HepG2 (cell line): ENCODE measurements around the gene RAB40C. TPM values are rescaled to one million over a fixed set of nuclear protein-coding genes. Genes with fewer than 3 reads are reported as not detected.

Source experiments
- FOXK1 ChIP-seq: sonication (generic); formaldehyde crosslinking; IDR thresholded peaks from 2 replicates; pipeline ENCODE4 v1.4.0; 2020; ENCODE audit warnings: low read depth, missing genetic modification reagents, borderline replicate concordance
- GTF2F1 ChIP-seq: fragments of 150-350 bp; IDR thresholded peaks from 2 replicates; pipeline ENCODE4 v1.6.1; 2014; ENCODE audit warnings: low read length
- KDM3A ChIP-seq: IDR thresholded peaks from 2 replicates; pipeline ENCODE4 v1.6.1; 2018; ENCODE audit warnings: low read depth, missing compliant biosample characterization
- KMT2A ChIP-seq: sonication (generic); formaldehyde crosslinking; IDR thresholded peaks from 2 replicates; pipeline ENCODE4 v1.4.0; 2020; ENCODE audit warnings: missing genetic modification reagents
- MYNN ChIP-seq: sonication (generic); formaldehyde crosslinking; IDR thresholded peaks from 2 replicates; pipeline ENCODE4 v1.4.0; 2020; ENCODE audit warnings: mild to moderate bottlenecking, low read depth, missing genetic modification reagents
- NCOA5 ChIP-seq: sonication (generic); formaldehyde crosslinking; IDR thresholded peaks from 2 replicates; pipeline ENCODE4 v1.4.0; 2020; ENCODE audit warnings: missing genetic modification reagents
- RBAK ChIP-seq: sonication (generic); formaldehyde crosslinking; IDR thresholded peaks from 2 replicates; pipeline ENCODE4 v1.5.1; 2020; ENCODE audit warnings: mild to moderate bottlenecking, missing genetic modification reagents
- RNF2 ChIP-seq: fragments of 450-650 bp; conservative IDR thresholded peaks from 2 replicates; pipeline ENCODE4 v1.6.1; 2016; ENCODE audit warnings: low read depth
- SKI ChIP-seq: fragments of 450-650 bp; IDR thresholded peaks from one replicate; pipeline ENCODE4 v1.6.1; 2018; ENCODE audit warnings: mild to moderate bottlenecking; ENCODE audit not compliant: partially characterized antibody
- SRSF4 ChIP-seq: fragments of 200-400 bp; formaldehyde crosslinking; IDR thresholded peaks from one replicate; pipeline ENCODE4 v1.6.1; 2018; ENCODE audit warnings: mild to moderate bottlenecking, low read depth, low read length, moderate library complexity; ENCODE audit not compliant: poor library complexity, severe bottlenecking
- ZFAT ChIP-seq: sonication (generic); formaldehyde crosslinking; conservative IDR thresholded peaks from 2 replicates; pipeline ENCODE4 v1.8.1; 2023; ENCODE audit warnings: missing genetic modification reagents, inconsistent platforms
- ZNF724P ChIP-seq: sonication (generic); formaldehyde crosslinking; IDR thresholded peaks from 2 replicates; pipeline ENCODE4 v1.8.0; 2022; ENCODE audit warnings: missing genetic modification reagents, borderline replicate concordance
- ZZZ3 ChIP-seq: sonication (generic); formaldehyde crosslinking; IDR thresholded peaks from 2 replicates; pipeline ENCODE4 v1.4.0; 2020; ENCODE audit warnings: missing genetic modification reagents, mild to moderate bottlenecking, borderline replicate concordance
- polyA plus RNA-seq, 8 experiments: library from polyadenylated mRNA; depleted of rRNA in 3 of 8; stranded (reverse) in 7 of 8; unstranded in 1 of 8; fragments of >200 nt; fragmentation: Illumina TruSeq in 4 of 8; extraction: Trizol in 4 of 8; gene quantifications; 2 replicates each; pipeline versions ENCODE4 v1.2.1 to v1.2.3, GENCODE V29; 2011 to 2016; ENCODE audit warnings: low read depth in 4 of 8, missing spikeins in 1 of 8, mixed read lengths in 1 of 8; ENCODE audit not compliant: insufficient read depth in 1 of 8
- total RNA-seq, 5 experiments: library from RNA; depleted of rRNA; stranded (reverse); fragments of >200 nt; fragmentation: Illumina TruSeq; extraction: Trizol; gene quantifications; 2 replicates each; pipeline ENCODE4 v1.2.3, GENCODE V29; 2016; ENCODE audit warnings: low read depth in 1 of 5
- TF ChIP-seq, protein P1 (sequence below): sonication (generic); formaldehyde crosslinking; IDR thresholded peaks from 2 replicates; pipeline ENCODE4 v1.4.0; 2020; ENCODE audit warnings: missing genetic modification reagents, borderline replicate concordance
- TF ChIP-seq, protein P2 (sequence below): sonication (generic); formaldehyde crosslinking; conservative IDR thresholded peaks from 2 replicates; pipeline ENCODE4 v1.4.0; 2020; ENCODE audit warnings: missing genetic modification reagents
- TF ChIP-seq, protein P3 (sequence below): sonication (generic); formaldehyde crosslinking; IDR thresholded peaks from 2 replicates; pipeline ENCODE4; 2020; ENCODE audit warnings: missing genetic modification reagents, mild to moderate bottlenecking, borderline replicate concordance
- TF ChIP-seq, protein P4 (sequence below): sonication (generic); formaldehyde crosslinking; IDR thresholded peaks from 2 replicates; pipeline ENCODE4 v1.4.0; 2020; ENCODE audit warnings: mild to moderate bottlenecking, missing genetic modification reagents
- TF ChIP-seq, protein P5 (sequence below): sonication (generic); formaldehyde crosslinking; IDR thresholded peaks from 2 replicates; pipeline ENCODE4 v1.4.0; 2020; ENCODE audit warnings: missing genetic modification reagents

The RAB40C gene
- total and polyA plus RNA-seq, 2 of the 13 experiments (the other 11 are each of a cell fraction or from before 2014, with no cell fraction given), result 7.7 to 11.5 TPM

DNA sequence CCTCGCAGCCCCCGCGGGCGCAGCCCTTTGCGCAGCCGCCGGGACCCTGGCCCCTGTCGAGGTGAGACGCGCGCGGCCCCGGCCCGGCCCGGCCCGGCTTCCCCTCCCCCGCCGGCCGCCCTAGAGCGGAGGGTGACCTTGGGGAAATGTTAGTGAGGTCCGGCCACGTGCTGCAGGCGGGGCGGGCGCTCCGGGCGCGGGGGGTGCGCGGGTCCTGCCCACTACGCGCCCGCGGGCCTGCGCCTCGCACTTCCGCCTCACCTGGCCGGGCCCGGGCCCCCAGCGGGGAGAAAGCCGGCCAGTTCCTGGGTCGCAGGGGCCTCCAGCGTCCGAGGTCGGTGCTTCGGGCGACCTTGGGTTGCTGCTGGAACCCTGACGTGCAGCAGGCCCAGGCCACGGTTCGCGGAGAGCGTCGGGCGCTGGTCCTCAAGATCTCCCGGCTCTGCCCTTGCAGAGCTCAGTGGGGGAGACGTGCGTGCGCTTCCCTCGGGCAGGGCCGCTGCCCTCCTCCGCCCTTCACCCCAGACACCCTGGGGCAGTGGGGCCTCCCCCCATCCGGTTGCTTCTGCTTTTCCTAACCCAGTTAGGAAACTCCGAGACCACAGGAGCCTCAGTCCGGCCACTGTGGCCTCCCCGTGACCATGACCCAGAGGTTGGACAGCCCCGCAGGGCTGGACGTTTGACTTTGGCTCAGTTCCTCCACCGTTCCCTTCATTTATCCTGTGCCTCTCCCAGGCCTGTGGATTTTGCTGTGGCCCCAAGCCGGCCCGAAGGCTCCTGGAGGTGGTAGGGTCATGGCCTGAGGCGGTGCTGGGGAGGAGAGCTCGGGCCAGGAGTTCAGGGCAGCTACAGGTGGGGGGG lies 52.6 kb downstream of the RAB40C start (continued):
- TF ChIP-seq, protein P1, sequence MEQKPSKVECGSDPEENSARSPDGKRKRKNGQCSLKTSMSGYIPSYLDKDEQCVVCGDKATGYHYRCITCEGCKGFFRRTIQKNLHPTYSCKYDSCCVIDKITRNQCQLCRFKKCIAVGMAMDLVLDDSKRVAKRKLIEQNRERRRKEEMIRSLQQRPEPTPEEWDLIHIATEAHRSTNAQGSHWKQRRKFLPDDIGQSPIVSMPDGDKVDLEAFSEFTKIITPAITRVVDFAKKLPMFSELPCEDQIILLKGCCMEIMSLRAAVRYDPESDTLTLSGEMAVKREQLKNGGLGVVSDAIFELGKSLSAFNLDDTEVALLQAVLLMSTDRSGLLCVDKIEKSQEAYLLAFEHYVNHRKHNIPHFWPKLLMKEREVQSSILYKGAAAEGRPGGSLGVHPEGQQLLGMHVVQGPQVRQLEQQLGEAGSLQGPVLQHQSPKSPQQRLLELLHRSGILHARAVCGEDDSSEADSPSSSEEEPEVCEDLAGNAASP (CRISPR knock-in tag), result peak; percentile 39
- no peak for TF ChIP-seq NCOA5
- TF ChIP-seq RNF2, result peak; percentile 76
- TF ChIP-seq SKI, result no peak
- TF ChIP-seq, protein P2, sequence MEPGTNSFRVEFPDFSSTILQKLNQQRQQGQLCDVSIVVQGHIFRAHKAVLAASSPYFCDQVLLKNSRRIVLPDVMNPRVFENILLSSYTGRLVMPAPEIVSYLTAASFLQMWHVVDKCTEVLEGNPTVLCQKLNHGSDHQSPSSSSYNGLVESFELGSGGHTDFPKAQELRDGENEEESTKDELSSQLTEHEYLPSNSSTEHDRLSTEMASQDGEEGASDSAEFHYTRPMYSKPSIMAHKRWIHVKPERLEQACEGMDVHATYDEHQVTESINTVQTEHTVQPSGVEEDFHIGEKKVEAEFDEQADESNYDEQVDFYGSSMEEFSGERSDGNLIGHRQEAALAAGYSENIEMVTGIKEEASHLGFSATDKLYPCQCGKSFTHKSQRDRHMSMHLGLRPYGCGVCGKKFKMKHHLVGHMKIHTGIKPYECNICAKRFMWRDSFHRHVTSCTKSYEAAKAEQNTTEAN (CRISPR knock-in tag), result peak; percentile 27; the same call in 1 of the 2 replicates
- no peak for TF ChIP-seq GTF2F1
- no peak for TF ChIP-seq MYNN
- no peak for TF ChIP-seq ZZZ3 (CRISPR knock-in tag)
- TF ChIP-seq, protein P3, sequence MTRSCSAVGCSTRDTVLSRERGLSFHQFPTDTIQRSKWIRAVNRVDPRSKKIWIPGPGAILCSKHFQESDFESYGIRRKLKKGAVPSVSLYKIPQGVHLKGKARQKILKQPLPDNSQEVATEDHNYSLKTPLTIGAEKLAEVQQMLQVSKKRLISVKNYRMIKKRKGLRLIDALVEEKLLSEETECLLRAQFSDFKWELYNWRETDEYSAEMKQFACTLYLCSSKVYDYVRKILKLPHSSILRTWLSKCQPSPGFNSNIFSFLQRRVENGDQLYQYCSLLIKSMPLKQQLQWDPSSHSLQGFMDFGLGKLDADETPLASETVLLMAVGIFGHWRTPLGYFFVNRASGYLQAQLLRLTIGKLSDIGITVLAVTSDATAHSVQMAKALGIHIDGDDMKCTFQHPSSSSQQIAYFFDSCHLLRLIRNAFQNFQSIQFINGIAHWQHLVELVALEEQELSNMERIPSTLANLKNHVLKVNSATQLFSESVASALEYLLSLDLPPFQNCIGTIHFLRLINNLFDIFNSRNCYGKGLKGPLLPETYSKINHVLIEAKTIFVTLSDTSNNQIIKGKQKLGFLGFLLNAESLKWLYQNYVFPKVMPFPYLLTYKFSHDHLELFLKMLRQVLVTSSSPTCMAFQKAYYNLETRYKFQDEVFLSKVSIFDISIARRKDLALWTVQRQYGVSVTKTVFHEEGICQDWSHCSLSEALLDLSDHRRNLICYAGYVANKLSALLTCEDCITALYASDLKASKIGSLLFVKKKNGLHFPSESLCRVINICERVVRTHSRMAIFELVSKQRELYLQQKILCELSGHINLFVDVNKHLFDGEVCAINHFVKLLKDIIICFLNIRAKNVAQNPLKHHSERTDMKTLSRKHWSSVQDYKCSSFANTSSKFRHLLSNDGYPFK, result 0 out of 2 replicates have a peak, but pooled peaks have one; percentile 25
- TF ChIP-seq, protein P4, sequence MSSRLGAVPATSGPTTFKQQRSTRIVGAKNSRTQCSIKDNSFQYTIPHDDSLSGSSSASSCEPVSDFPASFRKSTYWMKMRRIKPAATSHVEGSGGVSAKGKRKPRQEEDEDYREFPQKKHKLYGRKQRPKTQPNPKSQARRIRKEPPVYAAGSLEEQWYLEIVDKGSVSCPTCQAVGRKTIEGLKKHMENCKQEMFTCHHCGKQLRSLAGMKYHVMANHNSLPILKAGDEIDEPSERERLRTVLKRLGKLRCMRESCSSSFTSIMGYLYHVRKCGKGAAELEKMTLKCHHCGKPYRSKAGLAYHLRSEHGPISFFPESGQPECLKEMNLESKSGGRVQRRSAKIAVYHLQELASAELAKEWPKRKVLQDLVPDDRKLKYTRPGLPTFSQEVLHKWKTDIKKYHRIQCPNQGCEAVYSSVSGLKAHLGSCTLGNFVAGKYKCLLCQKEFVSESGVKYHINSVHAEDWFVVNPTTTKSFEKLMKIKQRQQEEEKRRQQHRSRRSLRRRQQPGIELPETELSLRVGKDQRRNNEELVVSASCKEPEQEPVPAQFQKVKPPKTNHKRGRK (CRISPR knock-in tag), result no peak
- no peak for TF ChIP-seq FOXK1 (CRISPR knock-in tag)
- TF ChIP-seq KDM3A (CRISPR knock-in tag), result no peak
- TF ChIP-seq RBAK (CRISPR knock-in tag), result no peak
- TF ChIP-seq KMT2A (CRISPR knock-in tag), result peak; percentile 67
- peak; percentile 95 for TF ChIP-seq ZNF724P
- TF ChIP-seq, protein P5, sequence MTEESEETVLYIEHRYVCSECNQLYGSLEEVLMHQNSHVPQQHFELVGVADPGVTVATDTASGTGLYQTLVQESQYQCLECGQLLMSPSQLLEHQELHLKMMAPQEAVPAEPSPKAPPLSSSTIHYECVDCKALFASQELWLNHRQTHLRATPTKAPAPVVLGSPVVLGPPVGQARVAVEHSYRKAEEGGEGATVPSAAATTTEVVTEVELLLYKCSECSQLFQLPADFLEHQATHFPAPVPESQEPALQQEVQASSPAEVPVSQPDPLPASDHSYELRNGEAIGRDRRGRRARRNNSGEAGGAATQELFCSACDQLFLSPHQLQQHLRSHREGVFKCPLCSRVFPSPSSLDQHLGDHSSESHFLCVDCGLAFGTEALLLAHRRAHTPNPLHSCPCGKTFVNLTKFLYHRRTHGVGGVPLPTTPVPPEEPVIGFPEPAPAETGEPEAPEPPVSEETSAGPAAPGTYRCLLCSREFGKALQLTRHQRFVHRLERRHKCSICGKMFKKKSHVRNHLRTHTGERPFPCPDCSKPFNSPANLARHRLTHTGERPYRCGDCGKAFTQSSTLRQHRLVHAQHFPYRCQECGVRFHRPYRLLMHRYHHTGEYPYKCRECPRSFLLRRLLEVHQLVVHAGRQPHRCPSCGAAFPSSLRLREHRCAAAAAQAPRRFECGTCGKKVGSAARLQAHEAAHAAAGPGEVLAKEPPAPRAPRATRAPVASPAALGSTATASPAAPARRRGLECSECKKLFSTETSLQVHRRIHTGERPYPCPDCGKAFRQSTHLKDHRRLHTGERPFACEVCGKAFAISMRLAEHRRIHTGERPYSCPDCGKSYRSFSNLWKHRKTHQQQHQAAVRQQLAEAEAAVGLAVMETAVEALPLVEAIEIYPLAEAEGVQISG (CRISPR knock-in tag), result peak; percentile 52; the same call in 1 of the 2 replicates
- no peak for TF ChIP-seq ZFAT (CRISPR knock-in tag)
- no peak for TF ChIP-seq SRSF4
